ENCODE data around the gene CLMP.

The CLMP gene

GRCh38 chr11:123085497-123085896 is 109.6 kb downstream of the CLMP start:
- TF ChIP-seq FOXP2 (optimal IDR thresholded peaks at IDR 0.05; ENCODE audit: borderline replicate concordance, extremely low read depth, extremely low read length, insufficient read depth) (no peak), POLR2AphosphoS5 (IDR thresholded peaks at IDR 0.05; ENCODE audit: low read depth, low read length) (no peak), SIN3A (IDR thresholded peaks at IDR 0.05; ENCODE audit: borderline replicate concordance, insufficient read depth, low read length) (no peak), TAF1 (IDR thresholded peaks at IDR 0.05; ENCODE audit: borderline replicate concordance, insufficient read depth, low read length) (no peak), REST (IDR thresholded peaks at IDR 0.05; ENCODE audit: insufficient read depth in 1 of 2, low read depth in 2 of 2, low read length in 2 of 2) (no peak)

GRCh38 chr11:123084454-123084853 is 110.6 kb downstream of the CLMP start:
- TF ChIP-seq TAF1 (IDR thresholded peaks at IDR 0.05; ENCODE audit: borderline replicate concordance, insufficient read depth, low read length): no peak
- TF ChIP-seq SIN3A (IDR thresholded peaks at IDR 0.05; ENCODE audit: borderline replicate concordance, insufficient read depth, low read length): no peak
- TF ChIP-seq POLR2AphosphoS5 (IDR thresholded peaks at IDR 0.05; ENCODE audit: low read depth, low read length): no peak
- no peak for TF ChIP-seq REST (IDR thresholded peaks at IDR 0.05; ENCODE audit: insufficient read depth in 1 of 2, low read depth in 2 of 2, low read length in 2 of 2)
- no peak for TF ChIP-seq FOXP2 (optimal IDR thresholded peaks at IDR 0.05; ENCODE audit: borderline replicate concordance, extremely low read depth, extremely low read length, insufficient read depth)

- peak; percentile 86; the same call in 1 of the 2 replicates for TF ChIP-seq SIN3A (IDR thresholded peaks at IDR 0.05; ENCODE audit: borderline replicate concordance, insufficient read depth, low read length)
- no peak for TF ChIP-seq TAF1 (IDR thresholded peaks at IDR 0.05; ENCODE audit: borderline replicate concordance, insufficient read depth, low read length)
- TF ChIP-seq REST (IDR thresholded peaks at IDR 0.05; ENCODE audit: insufficient read depth in 1 of 2, low read depth in 2 of 2, low read length in 2 of 2): peak in 1 of 2 experiments; percentile 49; a peak in 1 of 4 replicates
- peak; percentile 62 for TF ChIP-seq FOXP2 (optimal IDR thresholded peaks at IDR 0.05; ENCODE audit: borderline replicate concordance, extremely low read depth, extremely low read length, insufficient read depth)
- TF ChIP-seq POLR2AphosphoS5 (IDR thresholded peaks at IDR 0.05; ENCODE audit: low read depth, low read length): no peak; the same call in 1 of the 2 replicates
These were observed 111.4 kb downstream of the CLMP start for GRCh38 chr11:123083623-123084029.

- TF ChIP-seq TAF1 (IDR thresholded peaks at IDR 0.05; ENCODE audit: borderline replicate concordance, insufficient read depth, low read length): no peak
- TF ChIP-seq REST (IDR thresholded peaks at IDR 0.05; ENCODE audit: insufficient read depth in 1 of 2, low read depth in 2 of 2, low read length in 2 of 2): no peak
These were observed 112.1 kb downstream of the CLMP start for GRCh38 chr11:123082977-123083376.

GRCh38 chr11:123080015-123080414 is 115.0 kb downstream of the CLMP start:
- TF ChIP-seq SIN3A (IDR thresholded peaks at IDR 0.05; ENCODE audit: borderline replicate concordance, insufficient read depth, low read length): no peak
- TF ChIP-seq TAF1 (IDR thresholded peaks at IDR 0.05; ENCODE audit: borderline replicate concordance, insufficient read depth, low read length): no peak
- TF ChIP-seq REST (IDR thresholded peaks at IDR 0.05; ENCODE audit: insufficient read depth in 1 of 2, low read depth in 2 of 2, low read length in 2 of 2): no peak

All from PFSK-1 (cell line).